Measurements from ENCODE around the gene APOE. TPM values are rescaled to one million over a fixed set of nuclear protein-coding genes. Genes with fewer than 3 reads are reported as not detected.

Gene APOE
- total and polyA plus RNA-seq, 9 of the 15 experiments (the other 6 are each of a cell fraction or from before 2014, with no cell fraction given): 0.14 to 180 (median 58.1) TPM; not detected in 1

GRCh38 chr19:44903602-44904425 is 1.8 kb upstream of the APOE start (continued):
- TF ChIP-seq, protein P1, sequence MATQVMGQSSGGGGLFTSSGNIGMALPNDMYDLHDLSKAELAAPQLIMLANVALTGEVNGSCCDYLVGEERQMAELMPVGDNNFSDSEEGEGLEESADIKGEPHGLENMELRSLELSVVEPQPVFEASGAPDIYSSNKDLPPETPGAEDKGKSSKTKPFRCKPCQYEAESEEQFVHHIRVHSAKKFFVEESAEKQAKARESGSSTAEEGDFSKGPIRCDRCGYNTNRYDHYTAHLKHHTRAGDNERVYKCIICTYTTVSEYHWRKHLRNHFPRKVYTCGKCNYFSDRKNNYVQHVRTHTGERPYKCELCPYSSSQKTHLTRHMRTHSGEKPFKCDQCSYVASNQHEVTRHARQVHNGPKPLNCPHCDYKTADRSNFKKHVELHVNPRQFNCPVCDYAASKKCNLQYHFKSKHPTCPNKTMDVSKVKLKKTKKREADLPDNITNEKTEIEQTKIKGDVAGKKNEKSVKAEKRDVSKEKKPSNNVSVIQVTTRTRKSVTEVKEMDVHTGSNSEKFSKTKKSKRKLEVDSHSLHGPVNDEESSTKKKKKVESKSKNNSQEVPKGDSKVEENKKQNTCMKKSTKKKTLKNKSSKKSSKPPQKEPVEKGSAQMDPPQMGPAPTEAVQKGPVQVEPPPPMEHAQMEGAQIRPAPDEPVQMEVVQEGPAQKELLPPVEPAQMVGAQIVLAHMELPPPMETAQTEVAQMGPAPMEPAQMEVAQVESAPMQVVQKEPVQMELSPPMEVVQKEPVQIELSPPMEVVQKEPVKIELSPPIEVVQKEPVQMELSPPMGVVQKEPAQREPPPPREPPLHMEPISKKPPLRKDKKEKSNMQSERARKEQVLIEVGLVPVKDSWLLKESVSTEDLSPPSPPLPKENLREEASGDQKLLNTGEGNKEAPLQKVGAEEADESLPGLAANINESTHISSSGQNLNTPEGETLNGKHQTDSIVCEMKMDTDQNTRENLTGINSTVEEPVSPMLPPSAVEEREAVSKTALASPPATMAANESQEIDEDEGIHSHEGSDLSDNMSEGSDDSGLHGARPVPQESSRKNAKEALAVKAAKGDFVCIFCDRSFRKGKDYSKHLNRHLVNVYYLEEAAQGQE (IDR thresholded peaks at IDR 0.05; ENCODE audit: borderline replicate concordance): peak; percentile 90
- TF ChIP-seq, protein P1 (CRISPR knock-in tag; IDR thresholded peaks at IDR 0.05; ENCODE audit: low read depth): no peak
- TF ChIP-seq KDM4B (IDR thresholded peaks at IDR 0.05; ENCODE audit: borderline replicate concordance in 2 of 2, low read depth in 1 of 2) (peak in 1 of 2 experiments; percentile 24; a peak in 1 of 4 replicates), SMAD4 (CRISPR knock-in tag; conservative IDR thresholded peaks at IDR 0.05) (peak; percentile 74; the same call in 1 of the 2 replicates), HNRNPUL1 (IDR thresholded peaks at IDR 0.05; ENCODE audit: low read length) (peak; percentile 67; the same call in 1 of the 2 replicates), CBFB (CRISPR knock-in tag; IDR thresholded peaks at IDR 0.05) (no peak), CXXC5 (CRISPR knock-in tag; IDR thresholded peaks at IDR 0.05) (0 out of 2 replicates have a peak, but pooled peaks have one; percentile 53), CAMTA2 (CRISPR knock-in tag; conservative IDR thresholded peaks at IDR 0.05) (peak; percentile 15; the same call in 1 of the 2 replicates), RFX5 (IDR thresholded peaks at IDR 0.05; ENCODE audit: low read depth, low read length) (no peak)
- TF ChIP-seq, protein P2, sequence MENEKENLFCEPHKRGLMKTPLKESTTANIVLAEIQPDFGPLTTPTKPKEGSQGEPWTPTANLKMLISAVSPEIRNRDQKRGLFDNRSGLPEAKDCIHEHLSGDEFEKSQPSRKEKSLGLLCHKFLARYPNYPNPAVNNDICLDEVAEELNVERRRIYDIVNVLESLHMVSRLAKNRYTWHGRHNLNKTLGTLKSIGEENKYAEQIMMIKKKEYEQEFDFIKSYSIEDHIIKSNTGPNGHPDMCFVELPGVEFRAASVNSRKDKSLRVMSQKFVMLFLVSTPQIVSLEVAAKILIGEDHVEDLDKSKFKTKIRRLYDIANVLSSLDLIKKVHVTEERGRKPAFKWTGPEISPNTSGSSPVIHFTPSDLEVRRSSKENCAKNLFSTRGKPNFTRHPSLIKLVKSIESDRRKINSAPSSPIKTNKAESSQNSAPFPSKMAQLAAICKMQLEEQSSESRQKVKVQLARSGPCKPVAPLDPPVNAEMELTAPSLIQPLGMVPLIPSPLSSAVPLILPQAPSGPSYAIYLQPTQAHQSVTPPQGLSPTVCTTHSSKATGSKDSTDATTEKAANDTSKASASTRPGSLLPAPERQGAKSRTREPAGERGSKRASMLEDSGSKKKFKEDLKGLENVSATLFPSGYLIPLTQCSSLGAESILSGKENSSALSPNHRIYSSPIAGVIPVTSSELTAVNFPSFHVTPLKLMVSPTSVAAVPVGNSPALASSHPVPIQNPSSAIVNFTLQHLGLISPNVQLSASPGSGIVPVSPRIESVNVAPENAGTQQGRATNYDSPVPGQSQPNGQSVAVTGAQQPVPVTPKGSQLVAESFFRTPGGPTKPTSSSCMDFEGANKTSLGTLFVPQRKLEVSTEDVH (IDR thresholded peaks at IDR 0.05; ENCODE audit: low read depth, partially characterized antibody): peak; percentile 64
